ENCODE data around the gene GABRB2.
"Not testable (repeated sequence)": the region's sequence is repeated elsewhere in the genome, so short reads cannot be mapped to it uniquely, and the experiment has no call there.

GABRB2 gene

DNA sequence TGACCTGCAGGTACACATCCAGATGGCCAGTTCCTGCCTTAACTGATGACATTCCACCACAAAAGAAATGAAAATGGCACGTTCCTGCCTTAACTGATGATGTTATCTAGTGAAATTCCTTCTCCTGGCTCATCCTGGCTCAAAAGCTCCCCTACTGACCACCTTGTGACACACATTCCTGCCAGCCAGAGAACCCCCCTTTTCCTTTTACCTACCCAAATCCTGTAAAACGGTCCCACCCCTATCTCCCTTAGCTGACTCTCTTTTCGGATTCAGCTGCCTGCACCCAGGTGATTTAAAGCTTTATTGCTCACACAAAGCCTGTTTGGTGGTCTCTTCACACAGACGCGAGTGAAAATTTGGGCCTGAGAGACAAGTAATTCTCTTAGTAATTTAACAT lies 300.7 kb downstream of the GABRB2 start:
- H3K4me1 Mint-ChIP-seq, H3K27ac Mint-ChIP-seq, H3K4me3 Mint-ChIP-seq, CTCF ChIA-PET, H3K27me3 Mint-ChIP-seq, H3K36me3 Mint-ChIP-seq, DNase-seq, H3K9me3 Mint-ChIP-seq: not testable (repeated sequence)
